Activated T-cell treated with anti-CD3 and anti-CD28 coated beads for 4 hours (primary cell): ENCODE data around the gene EEPD1.
"Not testable (repeated sequence)": the region's sequence is repeated elsewhere in the genome, so short reads cannot be mapped to it uniquely, and the experiment has no call there.

Experiments
- DNase-seq: peaks from one replicate; pipeline ENCODE4 v3.0.0-alpha.2; 2020

EEPD1 gene

DNA sequence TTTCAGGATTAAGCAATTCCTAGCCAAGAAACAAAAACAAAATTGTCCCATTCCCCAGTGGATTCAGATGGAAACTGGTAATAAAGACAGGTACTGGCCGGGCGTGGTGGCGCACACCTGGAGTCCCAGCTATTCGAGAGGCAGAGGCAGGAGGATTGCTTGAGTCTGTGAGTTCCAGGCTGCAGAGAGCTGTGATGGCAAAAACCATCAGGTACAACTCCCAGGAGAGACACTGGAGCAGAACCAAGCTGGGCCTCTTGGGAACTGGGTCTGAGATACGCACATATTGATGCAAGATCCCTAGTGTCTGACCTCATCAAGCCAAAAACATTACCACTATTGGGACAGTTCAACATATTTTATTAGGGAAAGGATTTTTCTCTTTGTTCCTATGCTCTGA, 152.6 kb downstream of the EEPD1 start:
- DNase-seq, result no peak

- DNase-seq, result no peak
These were observed 153.2 kb downstream of the EEPD1 start for GRCh38 chr7:36306222-36306621.

DNA sequence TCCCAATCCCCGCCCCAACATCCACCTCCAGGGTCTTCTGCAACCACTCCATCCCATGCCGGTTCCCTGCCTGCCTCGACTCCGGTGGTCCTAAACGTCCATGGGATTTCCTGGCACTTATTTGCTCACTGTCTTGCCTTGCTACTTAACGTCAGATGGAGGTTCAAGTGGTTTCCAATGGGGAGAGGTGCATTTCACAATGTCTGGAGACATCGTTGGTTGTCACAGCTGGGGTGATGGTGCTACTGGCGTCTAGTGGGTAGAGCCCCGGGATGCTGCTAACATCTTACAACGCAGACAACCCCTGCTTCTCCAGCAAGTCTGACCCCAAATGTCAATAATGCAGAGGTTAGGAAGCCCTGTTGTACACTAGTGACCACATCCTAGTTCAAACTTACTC, 153.7 kb downstream of the EEPD1 start:
- DNase-seq, result no peak

DNA sequence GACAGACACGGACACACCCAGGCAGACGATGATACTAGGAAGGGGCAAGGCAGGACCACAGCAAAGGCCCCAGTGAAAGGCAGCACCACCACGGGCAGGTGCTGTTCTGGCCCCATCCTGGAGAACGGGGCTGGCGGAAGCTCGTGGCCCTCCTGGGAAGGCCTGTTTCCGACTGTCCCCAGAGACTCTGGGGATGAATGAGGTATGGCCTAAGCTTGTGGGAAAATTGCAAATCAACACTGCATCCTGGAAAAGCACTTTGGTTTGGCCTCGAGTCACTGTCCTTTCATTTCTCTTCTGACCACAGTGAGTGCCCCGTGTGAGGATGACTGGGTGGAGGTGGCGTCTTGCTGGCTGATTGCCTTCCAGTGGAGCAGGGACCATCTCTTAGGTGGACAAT, 155.0 kb downstream of the EEPD1 start:
- no peak for DNase-seq

- DNase-seq, result no peak
These were observed 156.2 kb downstream of the EEPD1 start for GRCh38 chr7:36309301-36309700.

GRCh38 chr7:36309716-36310115, 156.7 kb downstream of the EEPD1 start:
- DNase-seq, result no peak

DNA sequence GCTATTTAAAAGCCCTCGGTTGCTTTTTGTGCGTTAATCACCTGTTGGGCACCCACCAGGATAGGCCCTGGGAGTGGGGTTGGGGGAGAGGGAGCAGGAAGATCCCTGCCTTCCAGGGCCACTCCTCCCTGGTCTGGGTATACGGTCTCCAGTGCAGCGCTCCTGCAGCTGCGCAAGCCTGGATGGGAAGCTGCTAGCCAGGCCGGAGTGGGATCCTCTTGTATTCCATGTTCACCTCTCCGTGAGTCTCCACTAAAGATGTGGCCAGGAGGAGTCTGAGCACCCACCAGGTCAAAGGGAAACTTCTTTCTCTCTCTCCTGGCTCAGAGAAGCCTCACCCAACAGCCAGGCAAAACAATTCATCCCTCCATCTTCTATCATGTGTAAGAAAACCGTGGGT, 157.8 kb downstream of the EEPD1 start:
- no peak for DNase-seq

GRCh38 chr7:36311539-36311938, 158.5 kb downstream of the EEPD1 start:
- DNase-seq, result no peak

- no peak for DNase-seq
These were observed 159.2 kb downstream of the EEPD1 start for GRCh38 chr7:36312064-36312914.

DNA sequence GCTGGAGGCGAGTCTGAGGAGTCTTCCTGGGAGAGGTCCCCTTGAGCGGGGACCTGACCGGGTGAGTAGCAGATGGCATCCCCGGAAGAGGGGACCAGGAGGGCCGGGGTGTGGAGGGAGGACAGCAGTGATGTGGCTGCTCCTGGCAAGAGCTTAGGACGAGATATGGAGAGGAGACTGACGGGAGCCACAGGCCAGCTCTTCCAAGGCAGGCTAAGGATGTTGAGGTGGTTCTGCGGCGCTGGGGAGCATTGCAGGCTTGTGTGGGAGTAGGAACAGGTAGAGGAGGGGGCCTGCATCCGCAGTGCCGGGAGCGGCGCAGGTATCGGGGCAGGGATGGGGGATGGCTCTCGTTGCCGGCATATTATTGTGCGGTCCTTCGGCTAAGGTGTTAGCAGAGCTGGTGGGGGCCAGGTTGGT, 159.9 kb downstream of the EEPD1 start:
- DNase-seq, result no peak

DNA sequence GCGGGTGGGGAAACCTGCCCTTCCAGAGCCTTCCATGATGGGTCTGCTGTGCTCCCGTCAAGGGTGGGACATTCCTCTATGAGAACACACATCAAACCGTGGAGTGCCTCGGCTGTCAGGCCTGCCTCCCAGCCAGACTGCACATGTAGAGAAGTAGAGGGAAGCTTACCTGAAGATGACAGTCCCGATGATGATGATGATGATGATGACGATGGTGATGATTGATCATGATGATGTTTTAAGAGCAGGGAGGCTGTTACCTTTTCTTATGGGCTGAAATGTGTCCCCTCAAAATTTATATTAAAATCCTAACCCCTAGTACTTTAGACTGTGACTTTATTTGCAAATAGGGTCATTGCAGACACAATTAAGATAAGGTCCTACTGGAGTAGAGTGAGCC, 160.6 kb downstream of the EEPD1 start:
- no peak for DNase-seq

DNA sequence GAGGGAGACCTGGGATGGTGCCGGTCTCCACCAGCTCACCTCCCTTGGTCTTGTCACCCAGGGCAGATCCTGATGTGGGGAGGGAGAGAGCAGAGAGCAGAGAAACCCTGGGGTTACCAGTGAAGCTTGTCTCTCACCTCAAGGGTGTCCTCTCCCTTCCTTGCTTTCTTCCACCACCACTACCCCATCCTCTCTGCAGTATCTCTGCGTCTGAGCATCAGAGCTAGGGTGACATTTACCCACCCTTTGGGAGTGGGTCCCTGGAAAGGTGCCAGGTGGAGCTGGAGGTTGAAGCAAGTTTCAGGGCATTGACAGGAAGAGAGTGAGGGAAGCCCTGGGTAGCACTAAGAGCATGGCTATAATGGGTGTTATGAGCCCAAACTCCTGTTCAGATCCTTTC, 161.4 kb downstream of the EEPD1 start:
- DNase-seq, result no peak

GRCh38 chr7:36315309-36315944, 162.4 kb downstream of the EEPD1 start:
- DNase-seq, result no peak

DNA sequence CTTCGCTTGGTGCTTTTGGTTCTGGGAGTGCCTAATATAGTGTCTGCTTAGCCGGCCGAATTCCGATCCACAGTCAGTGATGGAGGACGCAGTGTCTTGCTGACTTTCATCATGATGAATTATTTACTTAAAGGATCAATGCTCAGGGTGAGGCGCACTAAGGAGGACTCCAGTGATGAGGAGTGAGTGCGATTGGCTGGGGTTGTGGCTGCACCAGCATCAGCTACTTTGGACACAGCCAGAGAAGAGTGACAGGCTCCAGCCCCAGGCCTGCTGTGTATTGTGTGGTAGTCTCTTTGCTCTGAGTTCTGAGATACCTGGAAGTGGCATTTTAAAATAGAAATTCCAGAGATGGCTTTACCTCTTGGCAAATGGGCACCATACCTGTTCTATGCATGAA, 163.3 kb downstream of the EEPD1 start:
- no peak for DNase-seq

GRCh38 chr7:36317276-36317675, 164.2 kb downstream of the EEPD1 start:
- DNase-seq, result no peak

DNA sequence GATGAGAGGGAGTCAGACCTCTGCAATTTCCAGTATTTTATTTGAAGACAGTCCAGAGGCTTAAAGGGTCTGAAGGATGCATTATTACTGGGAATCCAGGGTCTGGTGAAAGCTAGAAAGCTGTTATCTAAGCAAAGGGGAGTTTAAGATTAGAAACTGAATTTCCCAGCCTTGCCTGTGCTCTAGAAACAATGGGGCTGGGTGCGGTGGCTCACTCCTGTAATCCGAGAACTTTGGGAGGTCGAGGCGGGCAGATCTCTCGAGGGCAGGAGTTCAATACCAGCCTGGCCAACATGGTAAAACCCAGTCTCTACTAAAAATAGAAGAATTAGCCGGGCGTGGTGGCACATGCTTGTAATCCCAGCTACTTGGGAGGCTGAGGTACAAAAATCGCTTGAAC, 165.1 kb downstream of the EEPD1 start:
- DNase-seq, result no peak

DNA sequence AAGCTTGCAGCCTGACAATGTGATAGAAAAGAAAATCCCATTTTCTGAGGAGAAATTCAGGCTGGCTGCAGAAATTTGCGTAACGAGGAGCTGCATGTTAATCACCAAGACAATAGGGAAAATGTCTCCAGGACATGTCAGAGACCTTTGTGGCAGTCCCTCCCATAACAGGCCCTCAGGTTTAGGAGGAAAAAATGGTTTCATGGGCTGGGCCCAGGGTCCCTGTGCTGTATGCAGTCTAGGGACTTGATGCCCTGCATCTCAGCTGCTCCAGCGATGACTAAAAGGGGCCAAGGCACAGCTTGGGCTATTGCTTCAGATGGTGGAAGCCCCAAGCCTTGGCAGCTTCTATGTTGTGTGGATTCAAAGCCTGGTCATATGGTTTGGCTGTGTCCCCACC, 168.2 kb downstream of the EEPD1 start:
- not testable (repeated sequence) for DNase-seq

DNA sequence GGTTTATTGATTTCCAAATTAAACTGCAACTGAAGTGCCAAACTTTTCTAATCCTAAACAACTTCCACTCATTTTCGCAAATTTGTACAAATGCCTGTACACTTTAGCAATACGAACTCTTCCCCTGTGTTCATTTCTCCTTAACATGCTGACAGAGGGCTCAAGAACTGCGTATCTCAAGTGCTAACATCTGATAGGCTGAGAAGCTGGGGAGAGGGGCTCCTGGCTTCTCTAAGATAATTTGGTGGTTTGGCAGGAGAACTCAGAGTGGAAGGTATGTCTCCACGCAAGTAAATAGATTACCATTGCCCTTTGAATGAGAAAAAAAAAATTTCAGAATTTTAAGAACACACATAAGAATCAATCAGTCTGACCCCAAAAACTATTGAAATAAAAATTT, 183.3 kb downstream of the EEPD1 start:
- no peak for DNase-seq

DNA sequence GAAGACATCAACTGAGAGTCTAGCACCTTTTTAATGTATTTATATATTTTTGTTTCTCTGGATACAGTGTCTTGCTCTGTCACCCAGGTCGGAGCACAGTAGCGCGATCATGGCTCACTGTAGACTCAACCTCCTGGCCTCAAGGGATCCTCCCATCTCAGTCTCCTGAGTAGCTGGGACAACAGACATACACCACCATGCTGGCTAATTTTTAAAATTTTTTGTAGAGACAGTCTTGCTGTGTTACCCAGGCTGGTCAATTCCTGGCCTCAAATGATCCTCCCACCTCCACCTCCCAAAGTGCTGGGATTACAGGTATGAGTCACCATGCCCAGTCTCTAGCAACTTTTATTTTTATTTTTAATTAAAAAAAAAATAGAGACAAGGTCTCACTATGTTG, 185.2 kb downstream of the EEPD1 start:
- DNase-seq, result no peak

GRCh38 chr7:36343548-36343947, 190.5 kb downstream of the EEPD1 start:
- no peak for DNase-seq

- no peak for DNase-seq
These were observed 191.6 kb downstream of the EEPD1 start for GRCh38 chr7:36344622-36345021.

- no peak for DNase-seq
These were observed 193.3 kb downstream of the EEPD1 start for GRCh38 chr7:36346260-36346831.

GRCh38 chr7:36348256-36348655, 195.2 kb downstream of the EEPD1 start:
- DNase-seq, result no peak

DNA sequence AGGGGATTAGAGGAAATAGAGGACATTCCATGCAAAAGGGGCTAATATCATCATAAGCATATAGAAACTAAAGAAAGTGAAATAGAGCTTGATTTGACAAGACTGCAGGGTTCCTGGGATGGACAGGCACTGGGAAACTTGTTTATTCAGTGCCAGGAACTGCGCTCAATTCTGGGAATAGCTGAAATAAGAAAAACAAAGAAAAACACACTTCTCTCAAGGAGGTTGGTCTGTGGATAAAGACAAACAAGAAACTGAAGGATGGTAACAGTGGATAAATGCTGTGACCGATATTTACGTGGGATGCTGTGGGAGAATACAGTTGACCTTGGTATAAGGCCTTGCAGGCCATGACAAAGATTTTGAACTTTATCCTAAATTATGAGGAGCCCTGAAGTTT, 195.7 kb downstream of the EEPD1 start:
- no peak for DNase-seq
